GM10847 (cell line): ENCODE measurements around the gene KCNIP4.

Experiments
- POLR2A ChIP-seq: IDR thresholded peaks from 2 replicates; pipeline ENCODE4 v1.6.1; 2011; ENCODE audit not compliant: insufficient read length; ENCODE audit errors: extremely low read depth

The KCNIP4 gene

DNA sequence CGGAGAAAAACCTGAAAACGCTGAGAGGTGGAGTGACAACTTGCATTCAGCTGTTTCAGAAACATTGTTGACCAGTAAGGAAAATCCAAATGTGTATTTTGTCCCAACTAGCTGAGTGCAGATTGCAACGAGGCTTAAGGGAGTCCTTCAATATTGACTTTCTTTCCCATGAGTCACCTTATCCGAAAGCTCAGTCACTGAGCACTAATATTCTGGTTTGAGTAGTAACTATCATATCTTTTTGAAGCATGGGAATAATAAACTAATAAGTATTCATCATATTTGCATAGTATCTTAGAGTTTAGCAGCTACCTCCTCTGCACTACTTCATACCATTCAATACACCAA lies 644.1 kb downstream of the KCNIP4 start:
- TF ChIP-seq POLR2A, result no peak

DNA sequence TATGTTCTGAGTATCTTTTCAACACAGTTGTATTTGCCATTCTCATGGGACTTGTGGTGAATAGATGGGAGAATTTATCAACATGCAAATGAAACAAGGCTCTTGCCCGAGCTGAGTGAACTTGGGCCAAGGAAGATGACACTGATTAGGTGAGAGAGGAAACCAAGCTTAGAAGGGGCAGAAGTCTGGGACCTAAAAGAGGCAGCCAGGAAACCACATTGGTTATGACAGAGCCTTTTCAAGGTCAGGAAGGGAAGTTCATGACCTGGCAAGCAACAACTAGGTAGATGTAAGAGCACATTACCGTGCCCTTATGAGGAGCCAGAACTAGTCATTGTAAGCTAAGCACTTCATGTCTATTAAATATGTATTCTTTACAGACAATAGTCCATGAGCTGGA lies 658.0 kb downstream of the KCNIP4 start:
- TF ChIP-seq POLR2A, result no peak

DNA sequence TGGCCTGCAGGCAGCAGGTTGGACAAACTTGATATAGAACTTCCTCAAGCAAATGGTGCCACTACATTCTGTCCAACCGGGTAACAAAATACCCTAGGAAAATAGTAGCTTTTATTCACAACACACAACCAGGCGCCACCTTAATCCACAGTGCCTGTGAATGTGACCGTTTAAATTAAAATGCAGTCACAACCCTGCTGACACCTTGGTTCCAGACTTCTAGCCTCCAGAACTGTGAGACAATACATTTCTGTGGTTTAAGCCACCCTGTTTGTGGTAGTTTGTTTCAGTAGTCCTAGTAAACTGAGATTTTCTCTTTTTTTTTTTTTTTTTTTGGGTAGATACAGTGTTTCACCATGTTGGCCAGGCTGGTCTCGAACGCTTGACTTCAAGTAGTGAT lies 672.5 kb downstream of the KCNIP4 start:
- no peak for TF ChIP-seq POLR2A

DNA sequence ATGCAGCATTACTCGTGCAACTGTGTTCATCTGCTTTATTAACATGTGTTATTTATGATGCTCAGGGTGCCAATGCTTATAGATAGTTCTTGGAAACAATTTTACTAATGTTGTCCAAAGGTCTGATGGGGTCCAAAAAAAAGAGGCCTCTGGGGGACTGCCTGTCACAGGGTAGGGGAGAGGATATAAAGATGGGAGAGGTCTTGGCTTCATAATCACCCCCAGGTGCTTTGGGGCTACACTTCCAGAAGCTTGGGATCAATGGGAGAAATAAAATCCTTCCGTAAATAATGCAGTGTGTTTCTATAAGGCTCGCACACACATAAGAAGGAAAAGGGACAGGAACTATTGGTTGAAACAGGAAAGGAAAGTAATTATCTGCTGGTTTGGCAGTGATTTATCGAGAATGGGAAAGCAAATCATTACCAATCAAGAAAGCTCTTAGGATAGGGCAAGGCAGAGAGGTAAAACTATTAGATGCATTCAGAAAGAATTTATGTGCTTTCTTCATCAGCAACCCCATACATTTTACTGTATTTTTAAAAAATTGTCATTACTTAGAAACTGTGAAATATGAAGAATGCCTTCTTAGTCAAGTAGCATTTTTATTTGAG lies 677.0 kb downstream of the KCNIP4 start:
- no peak for TF ChIP-seq POLR2A

DNA sequence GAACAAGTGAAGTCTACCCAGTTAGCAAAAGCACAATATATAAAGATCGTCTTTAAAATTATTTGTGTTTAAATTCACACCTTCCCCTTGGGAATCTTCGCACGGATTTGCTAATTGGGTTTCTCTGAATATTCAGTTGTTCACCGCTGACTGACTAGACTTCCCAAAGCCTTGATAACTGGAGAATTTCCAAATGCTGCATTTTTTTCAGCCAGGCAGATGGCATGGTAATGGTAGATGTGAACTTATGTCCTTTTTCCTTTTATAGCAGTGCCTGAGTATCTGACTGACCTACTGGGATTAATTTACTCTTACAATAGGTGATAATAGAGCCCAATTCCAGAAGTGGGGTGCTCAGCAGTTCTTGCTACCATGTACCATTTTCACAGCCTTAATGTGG lies 700.2 kb downstream of the KCNIP4 start:
- TF ChIP-seq POLR2A, result no peak

DNA sequence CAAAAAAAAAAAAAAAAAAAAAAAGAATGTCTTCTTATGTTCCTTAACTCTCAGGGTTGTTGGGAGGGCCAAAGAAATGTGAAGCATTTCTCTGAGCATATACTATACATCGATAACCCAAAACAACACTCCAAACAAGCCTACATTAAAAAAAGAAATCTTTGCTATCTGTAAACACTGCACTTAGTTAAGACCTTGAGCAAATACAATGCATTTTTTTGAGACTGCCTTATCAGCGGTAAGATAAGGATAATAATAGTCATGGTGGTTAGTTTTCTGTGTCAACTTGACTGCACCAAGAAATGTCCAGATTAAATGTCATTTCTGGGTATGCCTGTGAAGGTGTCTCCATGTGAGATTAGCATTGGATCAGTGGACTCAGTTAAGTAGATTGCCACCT lies 706.4 kb downstream of the KCNIP4 start:
- no peak for TF ChIP-seq POLR2A

DNA sequence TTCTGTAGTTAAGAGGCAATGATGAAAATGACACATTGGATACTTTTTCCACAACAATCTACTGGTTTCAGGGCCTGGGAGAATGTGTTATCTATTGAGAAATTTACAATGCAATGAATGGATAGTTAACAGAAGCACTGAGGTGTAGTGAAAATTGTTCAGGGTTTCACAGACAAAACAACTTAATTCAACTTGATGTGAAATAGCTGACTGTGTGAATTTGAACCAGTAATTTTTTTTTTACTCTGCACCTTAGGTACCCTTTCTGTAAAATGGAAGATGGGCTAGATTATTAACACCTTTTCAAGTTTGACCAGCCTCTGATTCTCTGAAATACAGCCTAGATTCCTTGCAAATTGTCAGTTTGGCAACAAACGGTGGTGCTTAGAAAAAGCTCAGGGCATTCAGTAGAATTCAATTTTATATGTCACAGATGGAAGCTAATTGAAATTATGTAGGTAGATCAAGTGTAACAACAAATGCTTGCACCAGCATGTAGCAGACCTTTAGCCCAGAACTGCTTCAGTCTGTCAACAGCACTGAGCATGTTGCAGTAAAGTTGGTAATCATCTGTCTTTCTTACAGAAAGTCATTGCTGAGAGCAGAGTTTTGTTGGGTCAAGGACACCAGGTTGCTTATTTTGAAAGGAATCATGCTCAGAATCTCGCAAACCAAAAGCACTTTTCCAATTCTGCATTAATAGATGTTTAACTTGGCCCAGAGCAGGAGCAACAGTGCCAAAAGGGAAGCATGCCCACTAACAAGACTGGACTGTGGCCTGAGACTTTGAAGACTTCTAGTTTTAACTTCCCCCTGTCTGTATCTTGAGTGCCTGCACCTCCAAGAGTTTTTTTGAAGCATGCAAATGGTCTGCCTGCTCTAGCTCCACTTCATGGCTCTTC lies 721.7 kb downstream of the KCNIP4 start:
- no peak for TF ChIP-seq POLR2A

DNA sequence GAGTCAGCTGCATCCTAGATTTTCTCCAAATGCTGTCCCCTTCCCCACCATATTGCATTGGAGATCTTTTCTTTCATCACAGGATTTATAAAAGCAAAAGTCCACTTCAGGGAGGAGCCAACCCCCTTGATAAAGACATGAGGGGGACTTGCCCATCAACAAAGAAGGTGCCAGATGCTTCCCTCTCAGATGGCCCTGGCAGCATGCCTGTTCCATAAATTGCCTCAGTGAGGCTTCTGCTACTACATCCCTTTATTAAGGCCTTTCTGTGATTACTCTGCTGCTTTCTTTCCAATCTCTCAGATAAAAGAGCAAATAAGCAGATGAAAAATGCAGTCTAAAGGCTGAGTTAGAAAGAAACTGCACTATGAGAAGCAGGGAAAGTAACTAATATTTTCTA lies 736.7 kb downstream of the KCNIP4 start:
- no peak for TF ChIP-seq POLR2A

DNA sequence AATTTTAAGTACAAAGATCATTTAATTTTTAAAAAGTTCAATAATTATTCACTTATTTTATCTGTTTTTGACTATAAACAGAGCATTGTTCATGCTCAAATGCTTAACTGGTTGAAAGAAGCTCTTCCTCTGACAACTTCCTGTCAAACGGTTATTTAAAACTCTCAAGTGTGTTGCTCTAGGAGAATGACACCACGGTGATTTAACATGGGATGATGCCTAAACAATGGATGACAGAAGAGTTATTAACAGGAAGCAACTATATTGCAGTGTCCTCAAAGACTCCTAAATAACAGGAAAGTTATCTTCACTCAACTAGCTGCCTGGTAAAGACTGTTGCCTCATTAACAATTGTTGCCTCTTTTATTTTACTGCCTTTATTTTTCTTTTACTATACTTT lies 738.7 kb downstream of the KCNIP4 start:
- TF ChIP-seq POLR2A, result no peak

DNA sequence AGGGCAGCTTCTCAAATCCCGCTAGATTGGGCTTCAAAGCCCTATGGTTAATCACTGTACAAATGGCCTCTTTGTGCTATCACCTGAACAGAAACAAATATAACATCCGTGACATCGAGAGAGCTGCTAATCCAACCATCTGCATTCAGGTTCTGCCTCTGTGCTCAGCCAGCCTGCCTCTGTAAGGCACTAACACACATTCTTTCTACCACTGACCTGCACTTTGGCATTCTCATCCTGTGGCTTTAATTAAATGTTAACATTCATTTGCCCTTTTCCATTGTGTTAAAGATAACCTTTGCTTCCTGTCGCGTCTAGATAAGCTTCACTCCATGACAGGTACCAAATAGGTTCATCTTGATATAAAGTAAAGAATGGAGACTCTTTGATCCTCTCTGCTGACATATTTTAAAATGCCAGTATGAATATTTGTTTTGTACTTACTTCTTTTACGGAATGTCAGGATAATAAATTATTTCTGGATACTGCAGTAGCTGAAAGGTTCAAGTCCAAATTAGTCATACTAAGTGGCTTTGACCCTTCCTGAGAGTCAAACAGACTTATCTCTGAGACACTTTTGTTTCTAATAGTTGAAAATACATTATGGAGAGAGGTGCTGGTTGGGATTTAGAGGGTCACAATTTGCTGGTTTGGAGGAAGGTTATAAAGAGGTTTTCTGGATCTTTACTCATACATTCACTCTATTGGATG lies 742.6 kb downstream of the KCNIP4 start:
- no peak for TF ChIP-seq POLR2A

DNA sequence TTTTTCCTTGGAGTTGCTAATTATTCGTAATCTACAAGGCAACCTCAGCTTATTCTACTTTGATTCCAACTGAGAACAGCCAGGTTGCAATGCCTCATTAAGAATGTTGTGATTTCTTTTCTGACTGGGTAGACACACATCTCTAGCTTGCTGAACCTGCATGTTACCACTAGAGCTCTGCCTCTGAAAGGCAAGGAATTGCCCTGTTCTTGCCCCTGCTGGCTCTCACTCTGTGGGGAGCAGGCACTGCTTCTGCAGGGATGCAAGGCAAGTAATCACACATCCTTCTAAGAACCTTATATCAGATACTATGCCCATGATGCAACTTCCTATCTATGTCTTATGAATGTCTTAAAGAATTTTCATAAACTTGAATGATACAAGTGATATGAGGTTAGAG lies 745.2 kb downstream of the KCNIP4 start:
- TF ChIP-seq POLR2A, result no peak

DNA sequence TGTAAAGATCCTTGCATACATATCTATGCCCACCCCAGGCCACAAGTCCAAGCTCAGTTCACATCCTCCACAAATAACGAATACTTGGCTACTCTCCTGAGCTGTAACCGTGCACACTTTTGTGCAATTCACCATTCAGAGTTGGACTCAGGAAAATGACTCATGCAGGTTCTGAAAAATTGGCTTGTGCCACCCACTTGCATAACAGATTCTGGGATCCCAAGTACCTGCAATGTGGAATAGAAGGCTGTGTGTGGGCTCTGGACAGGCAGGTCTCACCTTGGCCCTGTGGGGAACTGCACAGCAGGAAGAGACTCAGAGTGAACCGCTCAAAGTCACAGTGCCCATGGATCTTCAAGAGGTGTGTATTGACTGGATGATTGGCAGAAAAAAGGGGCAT lies 745.6 kb downstream of the KCNIP4 start:
- no peak for TF ChIP-seq POLR2A

DNA sequence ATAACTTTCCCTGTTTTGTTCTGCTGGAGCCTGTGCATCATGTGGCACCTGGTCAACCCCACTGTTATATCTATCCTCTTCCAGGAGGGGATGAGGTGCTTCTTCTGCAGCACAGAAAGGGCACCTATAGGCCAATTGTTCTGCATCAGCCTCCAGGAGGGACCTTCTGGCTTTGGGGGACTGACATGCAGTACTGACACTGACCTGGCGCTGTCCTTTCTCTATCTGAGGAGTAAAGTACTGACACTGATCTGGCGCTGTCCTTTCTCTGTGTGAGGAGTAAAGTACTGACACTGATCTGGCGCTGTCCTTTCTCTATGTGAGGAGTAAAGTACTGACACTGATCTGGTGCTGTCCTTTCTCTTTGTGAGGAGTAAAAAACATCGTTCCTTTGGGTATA lies 749.9 kb downstream of the KCNIP4 start:
- TF ChIP-seq POLR2A, result no peak

DNA sequence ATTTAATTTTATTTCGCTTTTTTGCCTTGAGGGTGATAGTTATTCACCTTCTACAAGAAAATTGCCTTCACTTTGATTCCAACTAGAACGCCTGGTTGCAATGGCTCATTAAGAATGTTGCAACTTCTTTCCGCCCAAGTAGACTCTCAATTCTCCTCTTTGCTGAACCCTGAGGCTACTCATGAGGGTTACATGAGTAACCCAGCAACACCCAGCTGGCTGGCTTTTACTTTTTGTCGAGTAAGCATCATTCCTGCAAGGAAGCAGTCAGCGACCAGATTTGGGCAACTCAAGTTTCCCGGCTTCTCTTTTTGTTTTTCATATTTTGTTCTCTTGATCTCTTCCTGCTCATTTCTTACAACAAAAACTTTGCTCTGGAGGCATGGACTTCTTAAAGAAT lies 752.9 kb downstream of the KCNIP4 start:
- TF ChIP-seq POLR2A, result no peak

DNA sequence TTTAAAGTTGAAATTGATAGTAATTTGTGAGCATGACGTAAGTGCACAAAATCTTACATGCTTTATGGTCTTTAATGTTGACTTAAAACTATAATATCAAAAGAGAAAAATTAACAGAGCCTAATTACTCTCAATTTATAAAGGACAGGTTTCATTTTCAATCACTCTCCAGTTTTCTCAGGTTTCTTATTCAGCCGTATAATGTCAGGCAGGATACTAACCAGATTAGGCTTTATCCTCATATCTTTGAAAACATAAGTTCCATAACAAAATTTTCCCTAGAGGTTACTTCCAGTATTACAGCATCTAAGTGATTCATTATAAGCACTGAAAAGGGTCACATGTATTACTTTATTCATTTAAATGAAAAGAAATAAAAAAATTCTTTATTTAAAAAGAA lies 756.2 kb downstream of the KCNIP4 start:
- no peak for TF ChIP-seq POLR2A

DNA sequence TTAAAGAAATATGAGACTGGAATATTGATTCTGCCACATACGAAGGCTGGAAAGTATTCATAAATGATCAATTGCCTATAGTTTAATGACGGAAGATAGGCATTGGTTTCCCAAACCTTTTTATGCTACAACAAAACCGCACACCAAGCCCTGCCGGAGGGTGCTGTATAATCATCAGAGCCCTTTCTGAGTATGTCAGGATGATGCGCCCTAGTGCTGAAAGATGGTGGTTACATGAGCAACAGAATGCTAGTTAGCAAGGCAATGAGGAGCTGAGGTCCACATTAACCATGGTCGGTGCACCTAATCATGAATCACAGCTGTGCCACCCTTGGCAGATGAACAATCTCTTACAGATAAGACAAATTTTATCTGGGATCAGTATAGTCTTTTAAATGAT lies 757.3 kb downstream of the KCNIP4 start:
- TF ChIP-seq POLR2A, result no peak

DNA sequence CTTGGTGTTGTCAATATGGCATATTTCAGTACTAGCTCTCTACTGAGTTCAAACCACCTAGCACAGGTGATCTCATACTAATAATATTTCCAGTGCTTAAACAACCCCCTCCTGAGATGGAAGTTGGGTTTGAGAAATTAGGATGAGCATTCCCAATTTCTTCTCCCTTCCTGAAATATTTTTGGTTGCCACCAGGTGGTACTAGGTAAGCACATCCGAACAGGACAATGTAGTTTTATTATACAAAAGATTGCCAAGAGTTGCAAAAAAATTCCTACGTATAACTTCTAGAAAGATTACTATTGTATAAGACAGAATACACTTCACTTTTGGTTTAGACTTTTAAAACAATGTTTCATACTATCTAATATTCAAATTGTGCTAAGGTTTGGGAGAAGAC lies 763.8 kb downstream of the KCNIP4 start:
- no peak for TF ChIP-seq POLR2A

DNA sequence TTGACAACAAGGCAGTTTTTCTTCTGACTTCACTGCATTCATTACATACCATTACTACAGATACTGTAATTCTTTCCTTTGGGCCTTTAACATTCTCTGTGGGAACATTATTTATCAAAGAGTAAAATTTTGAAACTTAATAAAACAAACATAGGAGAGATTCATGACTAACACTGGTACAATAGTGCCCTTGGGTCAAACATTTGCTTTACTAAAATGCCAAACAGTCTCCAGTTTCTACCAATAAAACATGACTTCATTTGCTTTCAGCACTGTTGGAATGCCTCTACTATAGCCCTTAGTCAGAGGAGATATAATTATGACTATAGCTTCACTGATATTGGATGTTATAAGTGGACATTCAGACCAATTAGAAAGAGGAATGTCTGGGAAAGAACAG lies 766.9 kb downstream of the KCNIP4 start:
- no peak for TF ChIP-seq POLR2A
